HG02852 (cell line): ENCODE measurements around the gene MPV17.
"Not testable (repeated sequence)": the region's sequence is repeated elsewhere in the genome, so short reads cannot be mapped to it uniquely, and the experiment has no call there.

ENCODE experiments used
- ATAC-seq: cut with Tn5 transposase; IDR thresholded peaks from one replicate; pipeline ENCODE4 v1.9.1; 2021; ENCODE audit warnings: mild to moderate bottlenecking, moderate library complexity; ENCODE audit not compliant: unreplicated experiment

MPV17 gene

GRCh38 chr2:27300606-27301005, 22.3 kb downstream of the MPV17 start:
- not testable (repeated sequence) for ATAC-seq

GRCh38 chr2:27298391-27299080, 24.4 kb downstream of the MPV17 start:
- no peak for ATAC-seq

GRCh38 chr2:27297195-27297594, 25.7 kb downstream of the MPV17 start:
- no peak for ATAC-seq

GRCh38 chr2:27296481-27296880, 26.4 kb downstream of the MPV17 start:
- no peak for ATAC-seq

- ATAC-seq, result no peak
These were observed 28.0 kb downstream of the MPV17 start for GRCh38 chr2:27294928-27295327.

GRCh38 chr2:27291865-27292264, 31.0 kb downstream of the MPV17 start:
- ATAC-seq, result no peak

- no peak for ATAC-seq
These were observed 32.3 kb downstream of the MPV17 start for GRCh38 chr2:27290549-27290948.

GRCh38 chr2:27288610-27289009, 34.3 kb downstream of the MPV17 start:
- no peak for ATAC-seq

GRCh38 chr2:27285481-27285880, 37.4 kb downstream of the MPV17 start:
- ATAC-seq, result no peak

GRCh38 chr2:27284996-27285395, 37.9 kb downstream of the MPV17 start:
- ATAC-seq, result no peak

GRCh38 chr2:27282892-27283291, 40.0 kb downstream of the MPV17 start:
- ATAC-seq, result no peak

GRCh38 chr2:27281855-27282559, 40.9 kb downstream of the MPV17 start, which contains the start of gene TRIM54:
TSS of gene TRIM54 (plus strand) at chr2:27282429. CDS start at chr2:27282732, 303 bp downstream.
- no peak for ATAC-seq

- ATAC-seq, result no peak
These were observed 41.5 kb downstream of the MPV17 start for GRCh38 chr2:27281442-27281841.

GRCh38 chr2:27280826-27281225, 42.1 kb downstream of the MPV17 start:
- ATAC-seq, result no peak

- no peak for ATAC-seq
These were observed 44.9 kb downstream of the MPV17 start for GRCh38 chr2:27278010-27278409.

GRCh38 chr2:27275211-27276150, 47.4 kb downstream of the MPV17 start, which contains the start of gene DNAJC5G:
TSS of gene DNAJC5G (plus strand) at chr2:27275433. CDS start at chr2:27276729, 1,296 bp downstream.
- no peak for ATAC-seq

GRCh38 chr2:27272537-27273522, 50.1 kb downstream of the MPV17 start:
- not testable (repeated sequence) for ATAC-seq

GRCh38 chr2:27271631-27272340, 51.1 kb downstream of the MPV17 start:
- ATAC-seq, result no peak

- no peak for ATAC-seq
These were observed 52.2 kb downstream of the MPV17 start for GRCh38 chr2:27270670-27271069.
